GM23338 (cell line): ENCODE results near the gene UBE3C. TPM values are rescaled to one million over a fixed set of nuclear protein-coding genes. Genes with fewer than 3 reads are reported as not detected.
"Not testable (repeated sequence)": the region's sequence is repeated elsewhere in the genome, so short reads cannot be mapped to it uniquely, and the experiment has no call there.

Experiments used
- ATAC-seq: fragments of 200-7000 bp; cut with Tn5 transposase; 3 replicates; pipeline ENCODE4 v1.9.1; 2020
- DNase-seq: peaks from one replicate; pipeline ENCODE4 v3.0.0-alpha.2; 2015; ENCODE audit warnings: low spot score
- H2AFZ ChIP-seq: fragments of 200-600 bp; sonication (generic); 2 replicates; pipeline ENCODE4 v1.8.0; 2016; ENCODE audit warnings: antibody characterized with exemption, mild to moderate bottlenecking, moderate library complexity
- H3F3A ChIP-seq: fragments of 200-600 bp; sonication (generic); replicated peaks from 2 replicates; pipeline ENCODE4 v1.8.0; 2017; ENCODE audit warnings: antibody characterized with exemption, mixed run types, low read depth
- H3K27ac ChIP-seq: fragments of 200-600 bp; sonication (generic); 2 replicates; pipeline ENCODE4 v1.6.1; 2016; ENCODE audit warnings: low read depth
- H3K27me3 ChIP-seq: fragments of 200-600 bp; sonication (generic); 2 replicates; pipeline ENCODE4 v1.8.0; 2016; ENCODE audit warnings: mild to moderate bottlenecking, mixed run types, moderate library complexity; ENCODE audit not compliant: insufficient read depth
- H3K36me3 ChIP-seq: fragments of 200-600 bp; sonication (generic); 2 replicates; pipeline ENCODE4 v1.8.0; 2016; ENCODE audit warnings: mild to moderate bottlenecking; ENCODE audit not compliant: insufficient read depth
- H3K4me1 ChIP-seq: fragments of 200-600 bp; sonication (generic); 2 replicates; pipeline ENCODE4 v1.8.0; 2016; ENCODE audit warnings: mild to moderate bottlenecking, moderate library complexity; ENCODE audit not compliant: insufficient read depth
- H3K4me2 ChIP-seq: fragments of 200-600 bp; sonication (generic); 2 replicates; pipeline ENCODE4 v1.7.1; 2017; ENCODE audit warnings: mixed run types
- H3K4me3 ChIP-seq: fragments of 200-600 bp; sonication (generic); 2 replicates; pipeline ENCODE4 v1.6.1; 2016; ENCODE audit warnings: mixed run types
- H3K79me2 ChIP-seq: fragments of 200-600 bp; sonication (generic); replicated peaks from 2 replicates; pipeline ENCODE4 v1.8.0; 2017; ENCODE audit warnings: mild to moderate bottlenecking; ENCODE audit not compliant: insufficient read depth
- H3K9me2 ChIP-seq: fragments of 200-600 bp; sonication (generic); 2 replicates; pipeline ENCODE4 v1.8.0; 2017; ENCODE audit not compliant: insufficient read depth
- H4K20me1 ChIP-seq: fragments of 200-600 bp; sonication (generic); replicated peaks from 2 replicates; pipeline ENCODE4 v1.8.0; 2017; ENCODE audit warnings: mild to moderate bottlenecking; ENCODE audit not compliant: insufficient read depth
- H3K27ac Mint-ChIP-seq: 2 replicates; pipeline ENCODE4 v1.8.0; 2020; ENCODE audit warnings: inconsistent platforms, mild to moderate bottlenecking, moderate library complexity, mixed read lengths
- H3K27me3 Mint-ChIP-seq: 3 replicates; pipeline ENCODE4 v1.8.0; 2022; ENCODE audit warnings: low read depth, mild to moderate bottlenecking, moderate library complexity, mixed read lengths, inconsistent platforms; ENCODE audit not compliant: insufficient read depth, poor library complexity
- H3K36me3 Mint-ChIP-seq: 3 replicates; pipeline ENCODE4 v1.8.0; 2021; ENCODE audit warnings: low read depth, mild to moderate bottlenecking, inconsistent platforms, moderate library complexity, mixed read lengths
- H3K4me1 Mint-ChIP-seq: 3 replicates; pipeline ENCODE4 v1.8.0; 2020; ENCODE audit warnings: mild to moderate bottlenecking, inconsistent platforms, mixed read lengths
- H3K4me3 Mint-ChIP-seq: 3 replicates; pipeline ENCODE4 v1.8.0; 2021; ENCODE audit warnings: moderate library complexity, mild to moderate bottlenecking, inconsistent platforms, mixed read lengths
- H3K9me3 Mint-ChIP-seq: 3 replicates; pipeline ENCODE4 v1.8.0; 2020; ENCODE audit warnings: moderate library complexity, mild to moderate bottlenecking, inconsistent platforms, mixed read lengths
- CREB1 ChIP-seq: fragments of 250-450 bp; sonication (Bioruptor Pico); IDR thresholded peaks from 2 replicates; pipeline ENCODE4 v1.5.0; 2020; ENCODE audit warnings: low read depth, mild to moderate bottlenecking, moderate library complexity
- EZH2phosphoT487 ChIP-seq: fragments of 200-600 bp; sonication (generic); IDR thresholded peaks from one replicate; pipeline ENCODE4 v1.8.1; 2018; ENCODE audit warnings: antibody characterized with exemption; ENCODE audit not compliant: unreplicated experiment
- NANOG ChIP-seq: IDR thresholded peaks from 2 replicates; pipeline ENCODE4 v1.6.1; 2016; ENCODE audit warnings: antibody characterized with exemption, borderline replicate concordance
- REST ChIP-seq: IDR thresholded peaks from one replicate; pipeline ENCODE4 v1.6.1; 2018; ENCODE audit warnings: antibody characterized with exemption; ENCODE audit not compliant: unreplicated experiment
- polyA plus RNA-seq: library from polyadenylated mRNA; unstranded; fragments of >200 nt; fragmentation: Nextera tagmentation; extraction: Ambion mirVana; gene quantifications from 2 replicates; pipeline ENCODE4 v1.2.1, GENCODE V29; 2016
- total RNA-seq: library from RNA; depleted of rRNA; stranded (reverse); fragments of >200 nt; shearing (Covaris generic); gene quantifications from 2 replicates; pipeline ENCODE4 v1.2.3, GENCODE V29; 2014
- TF ChIP-seq, protein P1 (sequence below), 2 experiments: fragments of 200-600 bp in 1 of 2; sonication (generic) in 1 of 2; conservative IDR thresholded peaks; 2 replicates each; pipeline versions ENCODE4 v1.5.1 to v1.6.1; 2016 to 2017; ENCODE audit warnings: antibody characterized with exemption in 2 of 2, low read depth in 2 of 2, mild to moderate bottlenecking in 2 of 2, moderate library complexity in 1 of 2
- TF ChIP-seq, protein P2 (sequence below): IDR thresholded peaks from 2 replicates; pipeline ENCODE4 v1.6.1; 2016; ENCODE audit warnings: antibody characterized with exemption

UBE3C gene
- total and polyA plus RNA-seq, 2 experiments from 2014 or later = 16.8 to 76.9 TPM

- Histone ChIP-seq H3F3A (peaks cover 11% of the 10 kb centered on the region), H3K4me3 (no peak overlapping the region), H3K27me3 (no peaks in the 10 kb centered on the region), H3K4me2 (no peak overlapping the region), H3K27ac (peak overlapping the region; percentile 69; the same call in 1 of the 2 replicates), H3K4me1 (no peaks in the 10 kb centered on the region), H3K79me2 (no peaks in the 10 kb centered on the region), H4K20me1 (no peaks in the 10 kb centered on the region), H3K36me3 (peaks cover 30% of the 10 kb centered on the region), H3K9me2 (no peaks in the 10 kb centered on the region), H2AFZ (no peak overlapping the region)
- peaks cover 48% of the 10 kb centered on the region for H3K36me3 Mint-ChIP-seq
- peaks cover 4% of the 10 kb centered on the region for H3K27me3 Mint-ChIP-seq
- H3K4me1 Mint-ChIP-seq = no peaks in the 10 kb centered on the region
- H3K9me3 Mint-ChIP-seq = no peaks in the 10 kb centered on the region
- DNase-seq (peak; percentile 89), ATAC-seq (peak; percentile 88)
- H3K4me3 Mint-ChIP-seq = no peak overlapping the region
- TF ChIP-seq, protein P1, sequence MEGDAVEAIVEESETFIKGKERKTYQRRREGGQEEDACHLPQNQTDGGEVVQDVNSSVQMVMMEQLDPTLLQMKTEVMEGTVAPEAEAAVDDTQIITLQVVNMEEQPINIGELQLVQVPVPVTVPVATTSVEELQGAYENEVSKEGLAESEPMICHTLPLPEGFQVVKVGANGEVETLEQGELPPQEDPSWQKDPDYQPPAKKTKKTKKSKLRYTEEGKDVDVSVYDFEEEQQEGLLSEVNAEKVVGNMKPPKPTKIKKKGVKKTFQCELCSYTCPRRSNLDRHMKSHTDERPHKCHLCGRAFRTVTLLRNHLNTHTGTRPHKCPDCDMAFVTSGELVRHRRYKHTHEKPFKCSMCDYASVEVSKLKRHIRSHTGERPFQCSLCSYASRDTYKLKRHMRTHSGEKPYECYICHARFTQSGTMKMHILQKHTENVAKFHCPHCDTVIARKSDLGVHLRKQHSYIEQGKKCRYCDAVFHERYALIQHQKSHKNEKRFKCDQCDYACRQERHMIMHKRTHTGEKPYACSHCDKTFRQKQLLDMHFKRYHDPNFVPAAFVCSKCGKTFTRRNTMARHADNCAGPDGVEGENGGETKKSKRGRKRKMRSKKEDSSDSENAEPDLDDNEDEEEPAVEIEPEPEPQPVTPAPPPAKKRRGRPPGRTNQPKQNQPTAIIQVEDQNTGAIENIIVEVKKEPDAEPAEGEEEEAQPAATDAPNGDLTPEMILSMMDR (conservative IDR thresholded peaks at IDR 0.05; ENCODE audit: low read depth in 2 of 2) = peak; percentile 84 to 95
- TF ChIP-seq REST (no peak), CREB1 (CRISPR knock-in tag) (0 out of 2 replicates have a peak, but pooled peaks have one; percentile 41)
- H3K27ac Mint-ChIP-seq = no peak overlapping the region
These were observed 112.0 kb downstream of the UBE3C start for GRCh38 chr7:157250605-157251228.

DNA sequence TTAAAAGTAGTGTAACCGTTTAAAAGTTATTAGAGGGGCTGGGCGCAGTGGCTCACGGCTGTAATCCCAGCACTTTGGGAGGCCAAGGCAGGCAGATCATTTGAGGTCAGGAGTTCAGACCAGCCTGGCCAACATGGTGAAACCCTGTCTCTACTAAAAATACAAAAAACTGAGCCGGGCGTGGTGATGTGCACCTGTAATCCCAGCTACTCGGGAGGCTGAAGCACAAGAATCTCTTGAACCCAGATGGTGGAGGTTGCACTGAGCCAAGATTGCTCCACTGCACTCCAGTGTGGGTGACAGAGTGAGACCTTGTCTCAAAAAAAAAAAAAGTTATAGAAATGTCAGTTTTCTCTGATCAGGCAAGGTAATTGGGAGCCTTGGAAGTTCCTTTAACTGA is 113.1 kb downstream of the UBE3C start:
- H3K9me3 Mint-ChIP-seq = not testable (repeated sequence)
- peaks cover 53% of the 10 kb centered on the region for H3K36me3 Mint-ChIP-seq

GRCh38 chr7:157253850-157254249 is 115.1 kb downstream of the UBE3C start:
- DNase-seq (no peak), ATAC-seq (no peak)
- no peak overlapping the region for H3K4me2 ChIP-seq
- Mint-ChIP-seq H3K4me3 (no peak overlapping the region), H3K36me3 (peaks cover 60% of the 10 kb centered on the region), H3K27ac (no peak overlapping the region), H3K27me3 (no peaks in the 10 kb centered on the region), H3K4me1 (no peaks in the 10 kb centered on the region), H3K9me3 (no peaks in the 10 kb centered on the region)
- no peaks in the 10 kb centered on the region for H3K9me2 ChIP-seq
- TF ChIP-seq, protein P1 (conservative IDR thresholded peaks at IDR 0.05; ENCODE audit: low read depth in 2 of 2) = no peak; a peak in 1 of 4 replicates
- TF ChIP-seq, protein P2, sequence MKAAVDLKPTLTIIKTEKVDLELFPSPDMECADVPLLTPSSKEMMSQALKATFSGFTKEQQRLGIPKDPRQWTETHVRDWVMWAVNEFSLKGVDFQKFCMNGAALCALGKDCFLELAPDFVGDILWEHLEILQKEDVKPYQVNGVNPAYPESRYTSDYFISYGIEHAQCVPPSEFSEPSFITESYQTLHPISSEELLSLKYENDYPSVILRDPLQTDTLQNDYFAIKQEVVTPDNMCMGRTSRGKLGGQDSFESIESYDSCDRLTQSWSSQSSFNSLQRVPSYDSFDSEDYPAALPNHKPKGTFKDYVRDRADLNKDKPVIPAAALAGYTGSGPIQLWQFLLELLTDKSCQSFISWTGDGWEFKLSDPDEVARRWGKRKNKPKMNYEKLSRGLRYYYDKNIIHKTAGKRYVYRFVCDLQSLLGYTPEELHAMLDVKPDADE = no peak
- TF ChIP-seq EZH2phosphoT487 (no peak), NANOG (no peak)
- peaks cover 42% of the 10 kb centered on the region for H3K36me3 ChIP-seq
- H3K27me3 ChIP-seq = no peaks in the 10 kb centered on the region
- H3K4me1 ChIP-seq = no peaks in the 10 kb centered on the region
- no peaks in the 10 kb centered on the region for H3K79me2 ChIP-seq
- no peaks in the 10 kb centered on the region for H4K20me1 ChIP-seq
- no peak overlapping the region for H2AFZ ChIP-seq
- peaks cover 16% of the 10 kb centered on the region for H3F3A ChIP-seq
- no peak overlapping the region for H3K27ac ChIP-seq
- no peak overlapping the region for H3K4me3 ChIP-seq

More for the DNA sequence above, 113.1 kb downstream of the UBE3C start:
- not testable (repeated sequence) for H3K27ac Mint-ChIP-seq, H3K4me2 ChIP-seq, H3K9me2 ChIP-seq, H3K79me2 ChIP-seq, H3K4me3 ChIP-seq, ATAC-seq, H3K27me3 Mint-ChIP-seq, H3K27me3 ChIP-seq, H3K4me1 Mint-ChIP-seq, H3K4me1 ChIP-seq, DNase-seq, H3K4me3 Mint-ChIP-seq, H2AFZ ChIP-seq, H4K20me1 ChIP-seq
- Histone ChIP-seq H3F3A (peaks cover 11% of the 10 kb centered on the region), H3K36me3 (peaks cover 36% of the 10 kb centered on the region), H3K27ac (peak overlapping the region; percentile 69)
